NB4 (cell line): ENCODE results near the gene CROCC2.

ENCODE experiments used
- DNase-seq: peaks from one replicate; pipeline ENCODE4 v3.0.0; 2010; ENCODE audit warnings: low read depth
- H3K4me3 ChIP-seq: one replicate; pipeline ENCODE4 v1.5.1; 2011; ENCODE audit warnings: mild to moderate bottlenecking, low read depth, low read length, moderate library complexity
- CTCF ChIP-seq: IDR thresholded peaks from one replicate; pipeline ENCODE4 v1.5.1; 2012; ENCODE audit warnings: low read depth, low read length
- MYC ChIP-seq: IDR thresholded peaks from 2 replicates; pipeline ENCODE4 v1.6.1; 2011; ENCODE audit warnings: low read depth, low read length
- POLR2A ChIP-seq: IDR thresholded peaks from 2 replicates; pipeline ENCODE4 v1.6.1; 2011; ENCODE audit warnings: mild to moderate bottlenecking; ENCODE audit not compliant: insufficient read length; ENCODE audit errors: extremely low read depth
- TF ChIP-seq, protein P1 (sequence below): IDR thresholded peaks from 2 replicates; pipeline ENCODE4 v1.6.1; 2011; ENCODE audit warnings: low read depth, low read length

The CROCC2 gene

DNA sequence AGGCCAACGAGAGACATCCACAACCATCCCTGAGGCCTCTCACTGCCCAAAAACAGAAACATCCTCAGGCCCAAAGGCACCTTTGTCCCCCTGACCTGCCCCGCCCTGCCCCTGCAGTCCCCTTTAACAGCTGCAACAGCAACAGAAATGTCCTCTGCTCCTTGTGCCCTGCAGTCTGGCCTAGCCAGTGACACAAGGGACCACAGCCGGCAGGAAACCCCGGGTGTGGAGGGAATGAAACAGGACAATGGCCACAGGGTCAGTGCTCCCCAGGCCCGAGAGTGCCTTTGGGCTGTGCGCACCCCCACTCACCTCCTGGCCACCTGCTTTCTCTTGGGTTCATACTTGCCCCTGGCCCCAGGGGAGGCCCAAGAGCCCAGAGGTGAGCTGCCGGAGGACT, 127.9 kb downstream of the CROCC2 start:
- TF ChIP-seq MYC (no peak), POLR2A (no peak), CTCF (no peak)
- TF ChIP-seq, protein P1, sequence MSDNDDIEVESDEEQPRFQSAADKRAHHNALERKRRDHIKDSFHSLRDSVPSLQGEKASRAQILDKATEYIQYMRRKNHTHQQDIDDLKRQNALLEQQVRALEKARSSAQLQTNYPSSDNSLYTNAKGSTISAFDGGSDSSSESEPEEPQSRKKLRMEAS: no peak
- DNase-seq: no peak
- no peak overlapping the region for H3K4me3 ChIP-seq

DNA sequence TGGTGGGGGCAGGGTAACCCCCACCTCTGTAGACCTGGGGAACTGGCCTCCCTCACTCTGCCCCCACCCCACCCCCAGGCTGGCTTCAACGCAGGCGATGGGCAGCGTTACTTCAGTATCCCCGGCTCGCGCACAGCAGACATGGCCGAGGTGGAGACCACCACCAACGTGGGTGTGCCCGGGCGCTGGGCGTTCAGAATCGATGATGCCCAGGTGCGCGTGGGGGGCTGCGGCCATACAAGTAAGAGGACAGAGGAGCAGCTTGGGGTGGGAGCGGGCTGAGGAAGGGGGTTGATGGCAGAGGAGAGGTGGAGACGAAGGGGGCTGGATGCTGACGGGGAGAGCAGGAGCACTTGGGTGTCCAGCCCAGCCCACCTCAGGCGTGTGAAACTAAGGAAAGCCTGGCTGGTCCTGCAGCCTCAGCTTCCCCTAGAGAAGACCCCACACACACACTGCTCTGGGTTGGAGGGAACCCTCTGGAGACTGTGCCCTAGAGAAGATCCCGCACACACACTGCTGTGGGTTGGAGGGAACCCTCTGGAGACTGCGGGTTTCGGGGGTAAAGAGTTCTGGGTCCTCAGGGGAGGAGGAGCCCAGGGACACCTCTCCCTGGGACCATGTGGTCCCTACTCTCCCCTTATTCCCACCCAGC, 128.5 kb downstream of the CROCC2 start:
- DNase-seq: no peak
- H3K4me3 ChIP-seq: no peak overlapping the region
- no peak for TF ChIP-seq MYC
- no peak for TF ChIP-seq CTCF
- TF ChIP-seq, protein P1: no peak
- TF ChIP-seq POLR2A: no peak

DNA sequence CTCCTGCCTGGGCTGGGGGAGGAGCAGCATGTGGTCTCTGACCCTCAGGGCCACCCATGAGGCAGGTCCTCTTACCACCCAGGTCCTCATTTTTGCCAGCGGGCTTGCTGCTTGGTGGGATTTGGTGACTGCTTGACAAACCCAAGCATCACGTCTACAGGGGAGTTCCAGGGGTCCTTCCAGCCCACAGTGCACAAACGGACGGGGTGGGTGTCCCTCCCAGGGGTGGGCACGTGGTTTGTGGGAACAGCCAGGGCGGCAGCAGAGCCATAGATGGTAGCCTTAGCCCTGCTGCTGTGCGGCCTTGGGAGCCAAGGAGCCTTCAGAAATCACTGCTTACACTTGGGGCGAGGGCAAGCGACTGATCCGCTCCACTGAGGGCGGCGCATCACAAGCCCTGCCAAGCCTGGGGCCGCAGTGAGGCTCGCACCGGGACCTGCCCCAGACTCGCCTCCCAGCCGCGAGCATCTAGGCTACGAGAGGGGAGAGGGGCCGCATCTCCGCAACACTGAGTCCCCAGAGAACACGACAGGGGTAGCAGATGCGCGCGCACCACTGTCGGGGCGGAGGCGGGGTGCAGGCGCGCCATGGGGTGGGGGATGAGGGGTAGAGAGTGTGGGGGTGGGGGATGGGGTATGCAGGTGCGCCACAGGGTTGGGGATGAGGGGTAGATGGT, 129.1 kb downstream of the CROCC2 start:
- TF ChIP-seq POLR2A: no peak
- TF ChIP-seq CTCF: no peak
- TF ChIP-seq, protein P1: no peak
- TF ChIP-seq MYC: no peak
- DNase-seq: no peak
- no peak overlapping the region for H3K4me3 ChIP-seq

DNA sequence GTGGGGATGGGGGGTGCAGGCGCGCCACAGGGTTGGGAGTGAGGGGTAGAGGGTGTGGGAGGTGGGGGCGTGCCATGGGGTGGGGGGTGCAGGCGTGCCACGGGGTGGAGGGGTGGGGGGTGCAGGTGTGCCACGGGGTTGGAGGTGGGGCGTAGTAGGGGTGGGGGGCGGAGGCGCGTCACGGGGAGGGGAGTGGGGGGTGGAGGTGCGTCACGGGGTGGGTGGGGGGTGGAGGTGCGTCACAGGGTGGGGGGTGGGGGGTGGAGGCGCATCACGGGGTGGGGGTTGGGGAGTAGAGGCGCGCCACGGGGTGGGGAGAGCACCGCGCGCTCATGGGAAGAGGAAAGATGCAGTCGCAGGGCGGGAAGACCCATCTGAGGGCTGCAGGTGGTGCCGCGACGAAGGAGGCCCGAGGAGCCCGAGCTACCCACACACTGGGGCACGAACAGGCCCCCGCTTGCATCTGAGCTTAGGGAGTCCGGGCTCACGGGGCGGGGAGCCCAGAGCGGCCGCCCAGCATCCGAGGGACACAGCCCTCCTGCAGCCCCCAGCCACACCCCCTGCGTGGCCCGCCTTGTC, 129.8 kb downstream of the CROCC2 start:
- TF ChIP-seq CTCF: no peak
- no peak for TF ChIP-seq POLR2A
- TF ChIP-seq MYC: no peak
- TF ChIP-seq, protein P1: no peak
- DNase-seq: no peak
- H3K4me3 ChIP-seq: no peak overlapping the region

DNA sequence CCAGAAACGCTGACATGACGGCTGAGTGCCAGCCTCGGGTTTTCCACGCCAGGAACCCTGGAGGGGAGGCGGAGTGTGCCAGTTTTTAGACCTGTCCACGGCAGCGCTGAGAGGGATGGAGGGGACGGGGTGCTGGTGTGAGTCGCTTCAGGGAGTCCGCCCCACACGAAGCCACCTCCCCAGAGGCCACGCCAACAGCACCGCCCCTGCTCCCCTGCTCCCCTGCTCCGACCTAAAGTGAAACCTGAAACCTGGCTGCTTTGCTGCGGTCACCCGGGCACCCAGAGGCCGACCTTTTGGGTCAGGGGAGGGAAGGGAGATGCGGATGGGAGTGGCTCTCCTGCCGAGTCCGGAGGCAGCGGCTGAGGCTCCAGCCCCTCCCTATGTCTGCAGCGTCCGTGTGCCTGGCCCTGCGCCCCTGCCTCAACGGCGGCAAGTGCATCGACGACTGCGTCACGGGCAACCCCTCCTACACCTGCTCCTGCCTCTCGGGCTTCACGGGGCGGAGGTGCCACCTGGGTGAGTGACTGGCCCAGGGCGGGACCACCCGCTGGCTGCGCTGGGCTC, 130.3 kb downstream of the CROCC2 start:
- no peak for TF ChIP-seq POLR2A
- TF ChIP-seq, protein P1: no peak
- no peak for TF ChIP-seq MYC
- TF ChIP-seq CTCF: no peak
- DNase-seq: no peak
- H3K4me3 ChIP-seq: no peak overlapping the region
